Measurements from ENCODE around the gene RBM44.
"Not testable (repeated sequence)": the region's sequence is repeated elsewhere in the genome, so short reads cannot be mapped to it uniquely, and the experiment has no call there.

RBM44 gene

GRCh38 chr2:237763812-237764211 is 34.8 kb upstream of the RBM44 start:
- POLR2A ChIA-PET: no interaction called here
- H3K27ac ChIP-seq (ENCODE audit: insufficient read depth in 1 of 2, low read depth in 1 of 2, low read length in 2 of 2, poor library complexity in 1 of 2, severe bottlenecking in 2 of 2): no peak overlapping the region

GRCh38 chr2:237765122-237765521 is 33.5 kb upstream of the RBM44 start:
- H3K9me3 ChIP-seq (ENCODE audit: control extremely low read depth in 1 of 5, control insufficient read depth in 4 of 5, insufficient read depth in 2 of 5, low read depth in 1 of 5, low read length in 4 of 5); H3K4me3 ChIP-seq (ENCODE audit: control insufficient read depth in 1 of 7, extremely low read depth in 1 of 7, insufficient read depth in 4 of 7, low read depth in 2 of 7, low read length in 6 of 7); H3K27me3 ChIP-seq (replicated peaks in 2 of 5; ENCODE audit: control insufficient read depth in 4 of 5, insufficient read depth in 5 of 5, low read length in 4 of 5); H3K27ac ChIP-seq (ENCODE audit: insufficient read depth in 1 of 2, low read depth in 1 of 2, low read length in 2 of 2, poor library complexity in 1 of 2, severe bottlenecking in 2 of 2); CTCF ChIA-PET; H3K4me1 ChIP-seq (ENCODE audit: control extremely low read depth in 1 of 4, control insufficient read depth in 4 of 4, insufficient read depth in 4 of 4, low read length in 3 of 4); DNase-seq: not testable (repeated sequence)
- WGBS (ENCODE audit: insufficient coverage): 100% methylated on average over 1 of the region's 6 CpGs
- POLR2A ChIA-PET: interaction anchor here (0.6 kb wide), 1 partner anchor 12 kb away, joined by 3 read pairs; no protein-coding TSS in a partner anchor
- peaks cover 31 to 80% (median 50%) of the 10 kb centered on the region in 4 experiments for H3K36me3 ChIP-seq (ENCODE audit: control insufficient read depth in 4 of 4, insufficient read depth in 4 of 4, low read length in 3 of 4)

More at GRCh38 chr2:237763812-237764211, 34.8 kb upstream of the RBM44 start:
- peaks cover 37 to 81% (median 53%) of the 10 kb centered on the region in 4 experiments for H3K36me3 ChIP-seq (ENCODE audit: control insufficient read depth in 4 of 4, insufficient read depth in 4 of 4, low read length in 3 of 4)
- WGBS (ENCODE audit: insufficient coverage): 99% methylated on average over 10 of the region's 10 CpGs
- no peaks in the 10 kb centered on the region for H3K4me1 ChIP-seq (ENCODE audit: control extremely low read depth in 1 of 4, control insufficient read depth in 4 of 4, insufficient read depth in 4 of 4, low read length in 3 of 4)
- H3K4me3 ChIP-seq (ENCODE audit: control insufficient read depth in 1 of 7, extremely low read depth in 1 of 7, insufficient read depth in 4 of 7, low read depth in 2 of 7, low read length in 6 of 7): no peak overlapping the region
- no peaks in the 10 kb centered on the region for H3K9me3 ChIP-seq (ENCODE audit: control extremely low read depth in 1 of 5, control insufficient read depth in 4 of 5, insufficient read depth in 2 of 5, low read depth in 1 of 5, low read length in 4 of 5)
- CTCF ChIA-PET: interaction anchor here (0.9 kb wide), 1 partner anchor 10 kb away, joined by 3 read pairs; no protein-coding TSS in a partner anchor
- H3K27me3 ChIP-seq (replicated peaks in 2 of 5; ENCODE audit: control insufficient read depth in 4 of 5, insufficient read depth in 5 of 5, low read length in 4 of 5): no peaks in the 10 kb centered on the region
- no peak for DNase-seq

- DNase-seq: no peak
- ChIA-PET POLR2A (interaction anchor here (0.6 kb wide), 1 partner anchor 11 kb away, joined by 3 read pairs; no protein-coding TSS in a partner anchor), CTCF (interaction anchor here (0.9 kb wide), 1 partner anchor 14 kb away, joined by 3 read pairs; no protein-coding TSS in a partner anchor)
- no peaks in the 10 kb centered on the region for H3K27me3 ChIP-seq (replicated peaks in 2 of 5; ENCODE audit: control insufficient read depth in 4 of 5, insufficient read depth in 5 of 5, low read length in 4 of 5)
- no peaks in the 10 kb centered on the region for H3K9me3 ChIP-seq (ENCODE audit: control extremely low read depth in 1 of 5, control insufficient read depth in 4 of 5, insufficient read depth in 2 of 5, low read depth in 1 of 5, low read length in 4 of 5)
- H3K4me3 ChIP-seq (ENCODE audit: control insufficient read depth in 1 of 7, extremely low read depth in 1 of 7, insufficient read depth in 4 of 7, low read depth in 2 of 7, low read length in 6 of 7): no peak overlapping the region
- 93% methylated on average over 8 of the region's 8 CpGs for WGBS (ENCODE audit: insufficient coverage)
- no peak overlapping the region for H3K27ac ChIP-seq (ENCODE audit: insufficient read depth in 1 of 2, low read depth in 1 of 2, low read length in 2 of 2, poor library complexity in 1 of 2, severe bottlenecking in 2 of 2)
- peaks cover 27 to 78% (median 46%) of the 10 kb centered on the region in 4 experiments for H3K36me3 ChIP-seq (ENCODE audit: control insufficient read depth in 4 of 4, insufficient read depth in 4 of 4, low read length in 3 of 4)
- no peaks in the 10 kb centered on the region for H3K4me1 ChIP-seq (ENCODE audit: control extremely low read depth in 1 of 4, control insufficient read depth in 4 of 4, insufficient read depth in 4 of 4, low read length in 3 of 4)
Measured at GRCh38 chr2:237765875-237766274, 32.7 kb upstream of the RBM44 start.

GRCh38 chr2:237766340-237766739 is 32.2 kb upstream of the RBM44 start:
- Histone ChIP-seq H3K27ac (ENCODE audit: insufficient read depth in 1 of 2, low read depth in 1 of 2, low read length in 2 of 2, poor library complexity in 1 of 2, severe bottlenecking in 2 of 2) (no peak overlapping the region), H3K9me3 (ENCODE audit: control extremely low read depth in 1 of 5, control insufficient read depth in 4 of 5, insufficient read depth in 2 of 5, low read depth in 1 of 5, low read length in 4 of 5) (no peaks in the 10 kb centered on the region), H3K4me3 (ENCODE audit: control insufficient read depth in 1 of 7, extremely low read depth in 1 of 7, insufficient read depth in 4 of 7, low read depth in 2 of 7, low read length in 6 of 7) (no peak overlapping the region), H3K4me1 (ENCODE audit: control extremely low read depth in 1 of 4, control insufficient read depth in 4 of 4, insufficient read depth in 4 of 4, low read length in 3 of 4) (no peaks in the 10 kb centered on the region), H3K27me3 (replicated peaks in 2 of 5; ENCODE audit: control insufficient read depth in 4 of 5, insufficient read depth in 5 of 5, low read length in 4 of 5) (no peaks in the 10 kb centered on the region), H3K36me3 (ENCODE audit: control insufficient read depth in 4 of 4, insufficient read depth in 4 of 4, low read length in 3 of 4) (peaks cover 23 to 78% (median 44%) of the 10 kb centered on the region in 4 experiments)
- ChIA-PET CTCF (interaction anchor here (0.9 to 1.0 kb wide), 2 partner anchors 11 to 13 kb away, joined by 3 read pairs; no protein-coding TSS in a partner anchor), POLR2A (no interaction called here)
- DNase-seq: no peak
- WGBS (ENCODE audit: insufficient coverage): no CpG with 5 or more reads among the region's 2 CpGs

- Histone ChIP-seq H3K27me3 (replicated peaks in 2 of 5; ENCODE audit: control insufficient read depth in 4 of 5, insufficient read depth in 5 of 5, low read length in 4 of 5) (no peaks in the 10 kb centered on the region), H3K36me3 (ENCODE audit: control insufficient read depth in 4 of 4, insufficient read depth in 4 of 4, low read length in 3 of 4) (peaks cover 19 to 81% (median 47%) of the 10 kb centered on the region in 4 experiments), H3K9me3 (ENCODE audit: control extremely low read depth in 1 of 5, control insufficient read depth in 4 of 5, insufficient read depth in 2 of 5, low read depth in 1 of 5, low read length in 4 of 5) (peaks cover 0 to 3% (median 0%) of the 10 kb centered on the region in 5 experiments), H3K4me3 (ENCODE audit: control insufficient read depth in 1 of 7, extremely low read depth in 1 of 7, insufficient read depth in 4 of 7, low read depth in 2 of 7, low read length in 6 of 7) (no peak overlapping the region), H3K27ac (ENCODE audit: insufficient read depth in 1 of 2, low read depth in 1 of 2, low read length in 2 of 2, poor library complexity in 1 of 2, severe bottlenecking in 2 of 2) (peak overlapping the region in 1 of 2 experiments; percentile 27), H3K4me1 (ENCODE audit: control extremely low read depth in 1 of 4, control insufficient read depth in 4 of 4, insufficient read depth in 4 of 4, low read length in 3 of 4) (no peaks in the 10 kb centered on the region)
- ChIA-PET CTCF (no interaction called here), POLR2A (no interaction called here)
- no peak for DNase-seq
- 100% methylated on average over 2 of the region's 3 CpGs for WGBS (ENCODE audit: insufficient coverage)
Measured at GRCh38 chr2:237772513-237772912, 26.1 kb upstream of the RBM44 start.

GRCh38 chr2:237773826-237774225 is 24.8 kb upstream of the RBM44 start:
- Histone ChIP-seq H3K4me3 (ENCODE audit: control insufficient read depth in 1 of 7, extremely low read depth in 1 of 7, insufficient read depth in 4 of 7, low read depth in 2 of 7, low read length in 6 of 7) (no peak overlapping the region), H3K36me3 (ENCODE audit: control insufficient read depth in 4 of 4, insufficient read depth in 4 of 4, low read length in 3 of 4) (peaks cover 22 to 88% (median 53%) of the 10 kb centered on the region in 4 experiments), H3K27ac (ENCODE audit: insufficient read depth in 1 of 2, low read depth in 1 of 2, low read length in 2 of 2, poor library complexity in 1 of 2, severe bottlenecking in 2 of 2) (no peak overlapping the region), H3K4me1 (ENCODE audit: control extremely low read depth in 1 of 4, control insufficient read depth in 4 of 4, insufficient read depth in 4 of 4, low read length in 3 of 4) (no peaks in the 10 kb centered on the region), H3K27me3 (replicated peaks in 2 of 5; ENCODE audit: control insufficient read depth in 4 of 5, insufficient read depth in 5 of 5, low read length in 4 of 5) (no peaks in the 10 kb centered on the region), H3K9me3 (ENCODE audit: control extremely low read depth in 1 of 5, control insufficient read depth in 4 of 5, insufficient read depth in 2 of 5, low read depth in 1 of 5, low read length in 4 of 5) (peaks cover 0 to 3% (median 0%) of the 10 kb centered on the region in 5 experiments)
- no peak for DNase-seq
- POLR2A ChIA-PET: interaction anchor here (0.6 kb wide), 1 partner anchor 74 kb away, joined by 3 read pairs; no protein-coding TSS in a partner anchor
- CTCF ChIA-PET: interaction anchor here (1.0 to 2.1 kb wide), 4 partner anchors 20 to 192 kb away, joined by 3 to 8 read pairs (median 4); no protein-coding TSS in a partner anchor
- WGBS (ENCODE audit: insufficient coverage): 100% methylated on average over 8 of the region's 15 CpGs

- Histone ChIP-seq H3K9me3 (ENCODE audit: control extremely low read depth in 1 of 5, control insufficient read depth in 4 of 5, insufficient read depth in 2 of 5, low read depth in 1 of 5, low read length in 4 of 5) (peaks cover 0 to 3% (median 0%) of the 10 kb centered on the region in 5 experiments), H3K4me3 (ENCODE audit: control insufficient read depth in 1 of 7, extremely low read depth in 1 of 7, insufficient read depth in 4 of 7, low read depth in 2 of 7, low read length in 6 of 7) (no peak overlapping the region), H3K36me3 (ENCODE audit: control insufficient read depth in 4 of 4, insufficient read depth in 4 of 4, low read length in 3 of 4) (peaks cover 25 to 88% (median 54%) of the 10 kb centered on the region in 4 experiments), H3K27me3 (replicated peaks in 2 of 5; ENCODE audit: control insufficient read depth in 4 of 5, insufficient read depth in 5 of 5, low read length in 4 of 5) (no peaks in the 10 kb centered on the region), H3K4me1 (ENCODE audit: control extremely low read depth in 1 of 4, control insufficient read depth in 4 of 4, insufficient read depth in 4 of 4, low read length in 3 of 4) (no peaks in the 10 kb centered on the region), H3K27ac (ENCODE audit: insufficient read depth in 1 of 2, low read depth in 1 of 2, low read length in 2 of 2, poor library complexity in 1 of 2, severe bottlenecking in 2 of 2) (no peak overlapping the region)
- CTCF ChIA-PET: interaction anchor here (0.6 to 2.1 kb wide), 11 partner anchors 10 to 262 kb away, joined by 3 to 11 read pairs (median 3); no protein-coding TSS in a partner anchor
- DNase-seq: peak; percentile 53 to 72 (median 64)
- POLR2A ChIA-PET: interaction anchor here (0.5 kb wide), 1 partner anchor 1226 kb away, joined by 7 read pairs; no protein-coding TSS in a partner anchor
- WGBS (ENCODE audit: insufficient coverage): 94% methylated on average over 12 of the region's 13 CpGs
Measured at GRCh38 chr2:237774811-237775553, 23.6 kb upstream of the RBM44 start.
